Activated CD4-positive, CD25-positive, alpha-beta regulatory T cell treated with anti-CD3 and anti-CD28 coated beads, Interleukin-2, amount 50 U/mL, for 72 hours (primary cell): ENCODE measurements around the gene PTGES2.

Experiments
- DNase-seq: peaks from one replicate; pipeline ENCODE4 v3.0.0; 2021

Gene PTGES2

GRCh38 chr9:128102196-128102595 is 25.3 kb downstream of the PTGES2 start:
- no peak for DNase-seq

- no peak for DNase-seq
Observed at GRCh38 chr9:128101690-128102089, 25.8 kb downstream of the PTGES2 start.

- no peak for DNase-seq
Observed at GRCh38 chr9:128101231-128101661, 26.3 kb downstream of the PTGES2 start.

GRCh38 chr9:128100581-128100980 is 26.9 kb downstream of the PTGES2 start:
- no peak for DNase-seq

GRCh38 chr9:128099932-128100491 is 27.5 kb downstream of the PTGES2 start:
- no peak for DNase-seq

GRCh38 chr9:128099231-128099931 is 28.1 kb downstream of the PTGES2 start:
- DNase-seq, result no peak

GRCh38 chr9:128098297-128099230 is 29.0 kb downstream of the PTGES2 start:
- no peak for DNase-seq

- DNase-seq, result no peak
Observed at GRCh38 chr9:128097543-128098296, 29.8 kb downstream of the PTGES2 start.

- DNase-seq, result no peak
Observed at GRCh38 chr9:128096616-128097536, 30.7 kb downstream of the PTGES2 start.

- no peak for DNase-seq
Observed at GRCh38 chr9:128094950-128095544, 32.5 kb downstream of the PTGES2 start.

GRCh38 chr9:128094166-128094949 is 33.2 kb downstream of the PTGES2 start:
- DNase-seq, result peak; percentile 74

GRCh38 chr9:128093011-128093410 is 34.5 kb downstream of the PTGES2 start:
- no peak for DNase-seq

GRCh38 chr9:128092199-128092977 is 35.1 kb downstream of the PTGES2 start:
- no peak for DNase-seq

- no peak for DNase-seq
Observed at GRCh38 chr9:128091571-128091970, 36.0 kb downstream of the PTGES2 start.

GRCh38 chr9:128091144-128091543 is 36.4 kb downstream of the PTGES2 start:
- no peak for DNase-seq

- DNase-seq, result no peak
Observed at GRCh38 chr9:128089299-128089698, 38.2 kb downstream of the PTGES2 start.

- no peak for DNase-seq
Observed at GRCh38 chr9:128088253-128088945, 39.1 kb downstream of the PTGES2 start.

GRCh38 chr9:128087262-128087661 is 40.3 kb downstream of the PTGES2 start:
- DNase-seq, result no peak

- no peak for DNase-seq
Observed at GRCh38 chr9:128085943-128086342, 41.6 kb downstream of the PTGES2 start.
